ENCODE results near the gene HOXA1. TPM values are rescaled to one million over a fixed set of nuclear protein-coding genes. Genes with fewer than 3 reads are reported as not detected.

Gene HOXA1
- total RNA-seq, 1 experiment from 2014 or later: 4.4 TPM

DNA sequence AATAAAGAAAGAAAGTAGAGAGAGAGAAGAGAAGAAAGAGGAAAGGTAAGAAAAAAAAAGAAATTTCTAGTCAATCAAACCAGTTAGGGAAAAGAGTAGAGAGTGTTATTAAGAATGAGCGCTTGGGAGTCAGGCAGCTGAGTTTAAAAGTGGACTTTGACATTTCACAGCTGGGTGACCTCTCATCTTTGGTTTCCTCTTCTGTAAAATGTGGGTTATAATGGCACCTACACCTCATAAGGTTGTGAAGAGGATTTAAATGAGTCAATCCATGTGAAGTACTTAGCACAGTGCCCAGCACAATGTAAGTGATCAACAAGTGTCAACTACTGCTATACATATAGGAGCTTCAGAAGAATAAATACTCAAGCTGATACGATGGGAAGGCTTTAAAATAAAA is 12.2 kb downstream of the HOXA1 start:
- Histone ChIP-seq H3K4me2 (ENCODE audit: low read depth, low read length, poor library complexity, severe bottlenecking) (no peak overlapping the region), H3K9me3 (ENCODE audit: low read length) (no peaks in the 10 kb centered on the region), H3K27ac (ENCODE audit: low read length) (no peak overlapping the region)

DNA sequence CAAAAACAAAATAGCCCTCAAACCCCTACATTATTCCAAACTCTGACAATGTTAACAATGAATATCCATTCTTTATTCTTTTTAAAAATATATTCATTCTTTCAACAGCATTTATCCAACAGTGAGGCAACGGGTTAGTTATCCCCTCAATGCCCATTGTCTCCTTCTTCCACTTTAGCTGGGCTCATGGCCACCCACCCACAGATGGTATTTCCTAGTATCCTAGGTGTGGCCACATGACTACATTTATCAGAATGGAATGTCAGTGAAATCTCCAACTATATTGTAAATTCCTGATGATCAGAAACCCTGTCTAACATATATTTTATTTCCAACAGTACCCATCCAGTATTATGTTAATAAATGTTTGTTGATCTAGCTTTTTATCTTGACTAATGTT is 13.6 kb downstream of the HOXA1 start:
- Histone ChIP-seq H3K9ac (ENCODE audit: low read length) (no peak overlapping the region), H2AFZ (ENCODE audit: low read length) (no peak overlapping the region), H4K20me1 (ENCODE audit: insufficient read depth, low read depth, low read length) (no peaks in the 10 kb centered on the region), H3K9me3 (ENCODE audit: low read length) (no peaks in the 10 kb centered on the region), H3K9me2 (replicated peaks; ENCODE audit: insufficient read depth, low read length) (no peaks in the 10 kb centered on the region), H3K79me2 (ENCODE audit: low read length) (no peaks in the 10 kb centered on the region), H3K4me3 (ENCODE audit: low read length) (no peak overlapping the region), H3K4me2 (ENCODE audit: low read depth, low read length, poor library complexity, severe bottlenecking) (no peak overlapping the region), H3K27ac (ENCODE audit: low read length) (no peak overlapping the region), H3K36me3 (ENCODE audit: insufficient read depth, low read length) (no peaks in the 10 kb centered on the region), H3K27me3 (ENCODE audit: low read length) (no peaks in the 10 kb centered on the region), H3K4me1 (ENCODE audit: low read length) (no peaks in the 10 kb centered on the region)
- DNase-seq: no peak

More for the DNA sequence above, 12.2 kb downstream of the HOXA1 start:
- Histone ChIP-seq H3K27me3 (ENCODE audit: low read length) (no peaks in the 10 kb centered on the region), H3K4me1 (ENCODE audit: low read length) (no peaks in the 10 kb centered on the region), H3K4me3 (ENCODE audit: low read length) (no peak overlapping the region), H4K20me1 (ENCODE audit: insufficient read depth, low read depth, low read length) (no peaks in the 10 kb centered on the region), H3K9me2 (replicated peaks; ENCODE audit: insufficient read depth, low read length) (no peaks in the 10 kb centered on the region), H3K9ac (ENCODE audit: low read length) (no peak overlapping the region), H3K36me3 (ENCODE audit: insufficient read depth, low read length) (no peaks in the 10 kb centered on the region), H3K79me2 (ENCODE audit: low read length) (no peaks in the 10 kb centered on the region), H2AFZ (ENCODE audit: low read length) (no peak overlapping the region)
- DNase-seq: no peak

DNA sequence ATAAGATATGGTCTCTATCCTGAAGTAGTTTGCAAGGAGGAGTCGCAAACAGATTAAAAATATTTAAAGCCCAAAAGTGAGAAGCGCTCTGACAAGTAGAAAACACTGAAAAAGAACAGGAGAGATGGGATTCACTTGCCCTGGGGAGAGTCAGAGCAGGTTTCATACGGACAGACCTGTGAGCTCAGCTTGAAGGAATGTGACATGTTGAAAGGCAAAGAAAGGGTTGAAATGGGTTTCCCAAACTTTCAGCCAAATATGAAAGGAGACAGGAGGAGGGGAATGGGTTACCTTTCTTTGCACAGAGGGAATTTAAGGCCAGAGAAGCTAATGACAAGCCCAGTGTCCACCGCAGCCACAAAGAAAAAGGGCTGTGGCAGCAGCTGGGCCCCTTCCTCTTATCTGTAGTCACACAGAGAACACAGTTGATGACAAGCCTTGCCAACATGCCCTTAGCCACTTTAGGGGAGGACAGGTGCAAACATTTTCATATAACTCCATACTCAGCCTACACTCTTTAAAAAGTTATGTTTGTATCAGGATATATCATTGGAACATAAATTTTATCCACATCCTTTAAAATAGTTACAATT is 14.9 kb downstream of the HOXA1 start:
- Histone ChIP-seq H3K9me3 (ENCODE audit: low read length) (no peaks in the 10 kb centered on the region), H3K4me3 (ENCODE audit: low read length) (no peak overlapping the region), H3K27me3 (ENCODE audit: low read length) (no peaks in the 10 kb centered on the region), H3K27ac (ENCODE audit: low read length) (no peak overlapping the region), H3K9me2 (replicated peaks; ENCODE audit: insufficient read depth, low read length) (no peaks in the 10 kb centered on the region), H3K9ac (ENCODE audit: low read length) (no peak overlapping the region), H3K79me2 (ENCODE audit: low read length) (no peaks in the 10 kb centered on the region), H3K4me1 (ENCODE audit: low read length) (no peaks in the 10 kb centered on the region), H3K4me2 (ENCODE audit: low read depth, low read length, poor library complexity, severe bottlenecking) (no peak overlapping the region), H3K36me3 (ENCODE audit: insufficient read depth, low read length) (no peaks in the 10 kb centered on the region), H4K20me1 (ENCODE audit: insufficient read depth, low read depth, low read length) (no peaks in the 10 kb centered on the region), H2AFZ (ENCODE audit: low read length) (no peak overlapping the region)
- no peak for DNase-seq

DNA sequence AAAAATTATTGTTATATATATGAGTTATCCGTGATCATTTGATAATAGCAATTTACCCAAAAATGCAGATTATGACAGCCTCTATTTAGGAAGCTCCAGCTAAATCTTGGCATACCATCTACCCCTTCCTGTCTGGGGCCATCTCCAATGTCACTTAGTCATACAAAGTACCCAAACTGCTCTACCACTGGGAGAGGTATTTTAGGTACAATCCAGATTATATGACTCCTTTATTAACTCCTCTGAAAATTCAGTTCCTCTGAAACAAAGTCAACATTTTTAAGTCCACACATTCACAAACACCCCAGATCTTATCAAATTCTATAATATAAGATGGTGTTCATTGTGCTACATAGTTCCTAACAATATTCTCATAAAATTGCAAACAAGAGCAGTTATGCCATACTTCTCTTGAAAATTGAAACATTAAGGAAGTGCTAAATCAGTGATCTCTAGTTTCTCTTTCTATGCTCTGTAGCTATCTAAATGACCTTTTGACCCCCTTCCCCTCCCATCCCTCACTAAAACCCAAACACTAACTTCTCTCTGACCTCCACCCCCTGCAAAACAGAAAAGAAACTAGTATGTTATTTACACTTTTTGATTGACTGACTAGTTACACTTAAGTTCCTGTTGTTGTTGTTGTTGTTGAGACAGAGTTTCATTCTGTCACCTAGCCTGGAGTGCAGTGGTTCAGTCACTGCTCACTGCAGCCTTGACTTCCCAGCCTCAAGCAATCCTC is 16.4 kb downstream of the HOXA1 start:
- Histone ChIP-seq H2AFZ (ENCODE audit: low read length) (no peak overlapping the region), H3K27ac (ENCODE audit: low read length) (no peak overlapping the region), H3K9ac (ENCODE audit: low read length) (no peak overlapping the region), H3K27me3 (ENCODE audit: low read length) (no peaks in the 10 kb centered on the region), H3K36me3 (ENCODE audit: insufficient read depth, low read length) (no peaks in the 10 kb centered on the region), H3K4me1 (ENCODE audit: low read length) (no peaks in the 10 kb centered on the region), H3K4me3 (ENCODE audit: low read length) (no peak overlapping the region), H4K20me1 (ENCODE audit: insufficient read depth, low read depth, low read length) (no peaks in the 10 kb centered on the region), H3K79me2 (ENCODE audit: low read length) (no peaks in the 10 kb centered on the region), H3K4me2 (ENCODE audit: low read depth, low read length, poor library complexity, severe bottlenecking) (no peak overlapping the region), H3K9me2 (replicated peaks; ENCODE audit: insufficient read depth, low read length) (no peaks in the 10 kb centered on the region), H3K9me3 (ENCODE audit: low read length) (no peaks in the 10 kb centered on the region)
- DNase-seq: no peak

DNA sequence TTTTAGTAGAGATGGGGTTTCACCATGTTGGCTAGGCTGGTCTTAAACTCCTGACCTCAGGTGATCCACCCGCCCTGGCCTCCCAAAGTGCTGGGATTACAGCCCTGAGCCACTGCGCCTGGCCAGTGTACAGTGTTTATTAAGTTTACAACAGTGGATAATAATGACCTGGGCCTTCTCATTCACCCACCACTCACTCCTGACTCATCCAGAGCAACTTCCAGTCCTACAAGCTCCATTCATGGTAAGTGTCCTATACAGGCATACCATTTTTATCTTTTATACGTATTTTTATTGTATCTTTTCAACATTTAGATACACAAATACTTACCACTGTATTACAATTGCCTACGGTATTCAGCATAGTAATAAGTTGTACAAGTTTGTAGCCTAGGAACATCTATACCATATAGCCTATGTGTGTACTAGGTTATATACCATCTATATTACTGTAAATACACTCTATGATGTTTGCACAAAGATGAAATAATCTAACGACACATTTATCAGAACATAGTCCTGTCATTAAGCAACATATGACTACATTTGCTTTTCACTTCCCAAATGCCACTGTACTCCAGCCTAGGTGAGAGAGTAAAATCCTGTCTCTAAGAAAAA is 17.1 kb downstream of the HOXA1 start:
- Histone ChIP-seq H3K27me3 (ENCODE audit: low read length) (no peaks in the 10 kb centered on the region), H4K20me1 (ENCODE audit: insufficient read depth, low read depth, low read length) (no peaks in the 10 kb centered on the region), H3K4me1 (ENCODE audit: low read length) (no peaks in the 10 kb centered on the region), H3K9me3 (ENCODE audit: low read length) (no peaks in the 10 kb centered on the region), H3K9ac (ENCODE audit: low read length) (no peak overlapping the region), H3K4me3 (ENCODE audit: low read length) (no peak overlapping the region), H3K9me2 (replicated peaks; ENCODE audit: insufficient read depth, low read length) (no peaks in the 10 kb centered on the region), H2AFZ (ENCODE audit: low read length) (no peak overlapping the region), H3K79me2 (ENCODE audit: low read length) (no peaks in the 10 kb centered on the region), H3K4me2 (ENCODE audit: low read depth, low read length, poor library complexity, severe bottlenecking) (no peak overlapping the region), H3K27ac (ENCODE audit: low read length) (no peak overlapping the region), H3K36me3 (ENCODE audit: insufficient read depth, low read length) (no peaks in the 10 kb centered on the region)
- DNase-seq: no peak

DNA sequence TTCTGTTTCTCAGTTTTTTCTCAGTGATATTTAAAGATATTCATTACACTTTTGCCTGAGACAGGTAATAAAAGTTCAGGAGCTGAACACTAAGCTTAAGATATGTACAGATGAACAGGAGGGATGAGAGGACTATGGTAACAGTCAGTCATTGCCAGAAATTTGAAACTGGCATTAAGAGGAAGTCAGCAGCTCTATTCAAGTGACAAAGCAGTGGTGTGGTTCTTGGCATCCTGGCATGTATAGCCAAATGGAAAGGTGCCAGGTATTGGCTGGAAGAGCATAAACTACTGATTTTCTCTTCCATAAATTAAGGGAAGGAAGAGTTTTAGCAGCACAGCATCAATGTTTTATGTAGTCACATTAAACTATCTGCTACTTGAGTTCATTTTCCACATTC is 22.7 kb downstream of the HOXA1 start:
- H3K27ac ChIP-seq (ENCODE audit: low read length): no peak overlapping the region
- no peak for DNase-seq

DNA sequence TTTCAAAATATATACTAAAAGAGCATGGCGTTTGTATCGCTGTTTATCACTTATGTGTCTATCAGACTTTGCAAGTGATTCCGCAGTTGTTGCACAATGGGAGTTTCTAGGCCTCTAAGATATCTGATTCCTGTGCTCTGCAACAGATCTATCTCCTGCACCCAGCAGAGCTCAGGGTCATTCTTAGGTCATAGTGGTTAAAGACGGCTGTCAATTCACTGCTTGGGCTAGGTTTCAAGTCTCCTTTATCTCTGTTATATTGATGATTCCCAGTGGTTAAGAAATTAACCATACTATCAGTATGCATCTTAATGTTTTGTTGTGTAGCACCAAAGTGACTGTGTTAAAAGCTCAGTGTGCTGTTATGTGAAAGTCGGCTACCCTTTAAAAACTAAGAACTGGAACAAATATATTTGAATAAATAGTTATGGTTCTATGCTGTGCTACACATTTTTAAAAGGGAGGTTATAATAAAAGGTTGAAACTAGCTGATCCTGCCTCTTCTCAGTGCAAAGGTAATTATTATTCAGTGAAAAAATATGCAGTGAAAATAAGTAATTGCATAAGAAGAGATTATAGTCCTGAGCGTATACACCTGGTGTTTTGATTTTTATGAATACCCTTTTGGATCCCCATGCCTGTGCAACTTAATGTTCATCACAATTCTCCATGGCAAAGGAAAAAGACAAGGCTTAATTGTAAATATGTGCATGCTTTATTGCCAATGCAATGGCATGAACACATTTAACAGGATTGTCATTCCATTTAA is 24.0 kb downstream of the HOXA1 start:
- Histone ChIP-seq H3K36me3 (ENCODE audit: insufficient read depth, low read length) (no peaks in the 10 kb centered on the region), H3K9ac (ENCODE audit: low read length) (no peak overlapping the region), H3K27ac (ENCODE audit: low read length) (no peak overlapping the region), H4K20me1 (ENCODE audit: insufficient read depth, low read depth, low read length) (no peaks in the 10 kb centered on the region), H3K9me3 (ENCODE audit: low read length) (no peaks in the 10 kb centered on the region), H3K27me3 (ENCODE audit: low read length) (no peaks in the 10 kb centered on the region), H3K9me2 (replicated peaks; ENCODE audit: insufficient read depth, low read length) (no peaks in the 10 kb centered on the region), H3K4me3 (ENCODE audit: low read length) (no peak overlapping the region), H3K4me1 (ENCODE audit: low read length) (no peaks in the 10 kb centered on the region), H3K79me2 (ENCODE audit: low read length) (no peaks in the 10 kb centered on the region), H3K4me2 (ENCODE audit: low read depth, low read length, poor library complexity, severe bottlenecking) (no peak overlapping the region), H2AFZ (ENCODE audit: low read length) (no peak overlapping the region)
- no peak for DNase-seq

More for the DNA sequence above, 22.7 kb downstream of the HOXA1 start:
- Histone ChIP-seq H3K36me3 (ENCODE audit: insufficient read depth, low read length) (no peaks in the 10 kb centered on the region), H3K4me3 (ENCODE audit: low read length) (no peak overlapping the region), H3K9me3 (ENCODE audit: low read length) (no peaks in the 10 kb centered on the region), H2AFZ (ENCODE audit: low read length) (no peak overlapping the region), H3K4me2 (ENCODE audit: low read depth, low read length, poor library complexity, severe bottlenecking) (no peak overlapping the region), H3K9ac (ENCODE audit: low read length) (no peak overlapping the region), H3K79me2 (ENCODE audit: low read length) (no peaks in the 10 kb centered on the region), H3K9me2 (replicated peaks; ENCODE audit: insufficient read depth, low read length) (no peaks in the 10 kb centered on the region), H3K27me3 (ENCODE audit: low read length) (no peaks in the 10 kb centered on the region), H4K20me1 (ENCODE audit: insufficient read depth, low read depth, low read length) (no peaks in the 10 kb centered on the region), H3K4me1 (ENCODE audit: low read length) (no peaks in the 10 kb centered on the region)

DNA sequence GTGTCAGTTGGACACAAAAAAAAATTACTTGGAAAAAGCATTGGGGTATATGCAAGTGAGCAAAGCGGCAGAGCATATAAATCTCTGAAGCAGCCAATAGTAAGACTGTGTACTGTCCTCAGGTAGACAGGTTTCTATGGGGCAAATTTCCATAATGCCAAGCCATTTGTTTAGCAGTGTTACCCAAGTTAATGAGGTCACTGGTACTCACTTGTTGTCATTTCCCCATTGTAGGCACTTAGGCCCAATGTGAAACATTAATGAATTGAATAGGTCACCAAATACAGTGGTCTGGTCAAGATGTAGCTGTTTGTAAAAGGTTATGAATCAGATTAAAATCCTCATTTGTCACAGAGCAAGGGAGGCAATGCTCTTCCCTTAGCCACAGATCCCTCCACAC is 27.5 kb downstream of the HOXA1 start:
- H3K9ac ChIP-seq (ENCODE audit: low read length): no peak overlapping the region
- no peaks in the 10 kb centered on the region for H3K4me1 ChIP-seq (ENCODE audit: low read length)
- no peaks in the 10 kb centered on the region for H4K20me1 ChIP-seq (ENCODE audit: insufficient read depth, low read depth, low read length)
- H3K4me2 ChIP-seq (ENCODE audit: low read depth, low read length, poor library complexity, severe bottlenecking): no peak overlapping the region
- no peak for DNase-seq
- no peaks in the 10 kb centered on the region for H3K27me3 ChIP-seq (ENCODE audit: low read length)
- H3K36me3 ChIP-seq (ENCODE audit: insufficient read depth, low read length): no peaks in the 10 kb centered on the region
- no peaks in the 10 kb centered on the region for H3K9me2 ChIP-seq (replicated peaks; ENCODE audit: insufficient read depth, low read length)
- H3K4me3 ChIP-seq (ENCODE audit: low read length): no peak overlapping the region
- H2AFZ ChIP-seq (ENCODE audit: low read length): no peak overlapping the region
- no peaks in the 10 kb centered on the region for H3K9me3 ChIP-seq (ENCODE audit: low read length)
- no peaks in the 10 kb centered on the region for H3K79me2 ChIP-seq (ENCODE audit: low read length)
- no peak overlapping the region for H3K27ac ChIP-seq (ENCODE audit: low read length)

All from Karpas-422 (cell line).